ENCODE results near the gene NEK10. TPM values are rescaled to one million over a fixed set of nuclear protein-coding genes. Genes with fewer than 3 reads are reported as not detected.

The NEK10 gene
- total and polyA plus RNA-seq, 7 donors: 0.44 to 20.3 (median 11.4) TPM; not detected in 2

- DNase-seq: no peak
- Histone ChIP-seq H3K36me3 (no peaks in the 10 kb centered on the region), H3K9me3 (no peaks in the 10 kb centered on the region), H3K4me1 (no peaks in the 10 kb centered on the region), H3K27me3 (no peaks in the 10 kb centered on the region), H3K4me3 (no peak overlapping the region), H3K27ac (no peak overlapping the region)
- intact Hi-C loops (cut with DNase I): no loop called here
- WGBS, 2 donors: 15 to 53% methylated on average over 2 of the region's 2 CpGs
- TF ChIP-seq POLR2AphosphoS5 (IDR thresholded peaks at IDR 0.05): no peak
- TF ChIP-seq POLR2A (IDR thresholded peaks at IDR 0.05): no peak
- TF ChIP-seq, protein P1, sequence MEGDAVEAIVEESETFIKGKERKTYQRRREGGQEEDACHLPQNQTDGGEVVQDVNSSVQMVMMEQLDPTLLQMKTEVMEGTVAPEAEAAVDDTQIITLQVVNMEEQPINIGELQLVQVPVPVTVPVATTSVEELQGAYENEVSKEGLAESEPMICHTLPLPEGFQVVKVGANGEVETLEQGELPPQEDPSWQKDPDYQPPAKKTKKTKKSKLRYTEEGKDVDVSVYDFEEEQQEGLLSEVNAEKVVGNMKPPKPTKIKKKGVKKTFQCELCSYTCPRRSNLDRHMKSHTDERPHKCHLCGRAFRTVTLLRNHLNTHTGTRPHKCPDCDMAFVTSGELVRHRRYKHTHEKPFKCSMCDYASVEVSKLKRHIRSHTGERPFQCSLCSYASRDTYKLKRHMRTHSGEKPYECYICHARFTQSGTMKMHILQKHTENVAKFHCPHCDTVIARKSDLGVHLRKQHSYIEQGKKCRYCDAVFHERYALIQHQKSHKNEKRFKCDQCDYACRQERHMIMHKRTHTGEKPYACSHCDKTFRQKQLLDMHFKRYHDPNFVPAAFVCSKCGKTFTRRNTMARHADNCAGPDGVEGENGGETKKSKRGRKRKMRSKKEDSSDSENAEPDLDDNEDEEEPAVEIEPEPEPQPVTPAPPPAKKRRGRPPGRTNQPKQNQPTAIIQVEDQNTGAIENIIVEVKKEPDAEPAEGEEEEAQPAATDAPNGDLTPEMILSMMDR (IDR thresholded peaks at IDR 0.05): no peak
- no peak for TF ChIP-seq EP300 (IDR thresholded peaks at IDR 0.05)
These were observed 280.1 kb downstream of the NEK10 start for GRCh38 chr3:27089068-27089467.

DNA sequence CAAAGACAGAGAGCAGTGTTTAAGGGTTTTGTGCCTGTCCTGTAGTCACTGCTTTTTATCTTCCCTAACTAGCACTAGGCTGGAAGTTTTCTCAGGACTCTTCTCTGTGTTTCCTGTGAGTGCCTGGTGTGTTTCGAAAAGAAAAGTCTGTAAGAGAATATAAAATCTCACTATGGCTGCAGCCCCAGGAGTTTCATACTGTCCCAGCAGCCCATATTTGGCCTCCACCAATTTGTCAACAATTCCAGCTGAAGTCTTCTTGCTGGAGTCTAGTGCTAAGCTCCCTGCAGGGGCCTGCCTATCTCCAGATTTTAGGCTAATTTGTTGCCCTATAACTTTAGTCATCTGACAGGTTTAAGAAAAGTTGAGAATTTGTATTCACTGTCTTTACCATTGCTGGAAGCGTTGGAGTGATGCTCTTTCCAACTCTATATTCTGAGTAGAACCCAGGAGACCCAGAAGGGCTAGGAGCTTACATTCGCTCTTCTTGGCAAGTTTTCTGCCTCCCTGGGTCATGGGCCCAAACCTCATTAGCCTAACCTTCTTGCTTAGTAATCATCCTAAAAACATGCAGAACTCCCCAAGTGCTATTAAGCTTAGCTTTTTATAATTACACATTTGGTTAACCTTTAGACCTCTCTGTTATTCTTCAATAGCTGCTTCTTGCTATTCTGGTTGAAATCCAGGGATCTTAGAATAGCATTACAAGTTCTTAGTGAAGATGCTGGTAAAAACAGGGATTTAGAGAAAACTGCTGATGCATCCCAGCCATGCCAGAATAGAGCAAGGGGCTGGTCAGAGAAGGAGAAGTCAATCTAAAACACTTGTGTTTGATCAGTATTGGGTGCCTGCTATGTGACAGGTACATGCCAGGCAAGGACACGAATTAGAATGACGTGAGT, 283.1 kb downstream of the NEK10 start:
- TF ChIP-seq POLR2A (IDR thresholded peaks at IDR 0.05): no peak
- no peak for TF ChIP-seq POLR2AphosphoS5 (IDR thresholded peaks at IDR 0.05)
- no peak for TF ChIP-seq EP300 (IDR thresholded peaks at IDR 0.05)
- TF ChIP-seq, protein P1 (IDR thresholded peaks at IDR 0.05): no peak
- Histone ChIP-seq H3K27me3 (no peaks in the 10 kb centered on the region), H3K27ac (no peak overlapping the region), H3K4me1 (no peaks in the 10 kb centered on the region), H3K4me3 (no peak overlapping the region), H3K36me3 (no peaks in the 10 kb centered on the region), H3K9me3 (no peaks in the 10 kb centered on the region)
- 79 to 88% methylated on average over 5 of the region's 5 CpGs for WGBS, 2 donors
- intact Hi-C loops (cut with DNase I): no loop called here
- DNase-seq: no peak

GRCh38 chr3:27081992-27082607, 287.1 kb downstream of the NEK10 start:
- no peaks in the 10 kb centered on the region for H3K4me1 ChIP-seq
- intact Hi-C loops (cut with DNase I): no loop called here
- no peak overlapping the region for H3K4me3 ChIP-seq
- no peak overlapping the region for H3K27ac ChIP-seq
- WGBS, 2 donors: 38 to 44% methylated on average over 2 of the region's 2 CpGs
- H3K9me3 ChIP-seq: no peaks in the 10 kb centered on the region
- H3K36me3 ChIP-seq: no peaks in the 10 kb centered on the region
- no peaks in the 10 kb centered on the region for H3K27me3 ChIP-seq
- no peak for DNase-seq
- no peak for TF ChIP-seq POLR2AphosphoS5 (IDR thresholded peaks at IDR 0.05)
- TF ChIP-seq, protein P1 (IDR thresholded peaks at IDR 0.05): no peak
- no peak for TF ChIP-seq EP300 (IDR thresholded peaks at IDR 0.05)
- no peak for TF ChIP-seq POLR2A (IDR thresholded peaks at IDR 0.05)

DNA sequence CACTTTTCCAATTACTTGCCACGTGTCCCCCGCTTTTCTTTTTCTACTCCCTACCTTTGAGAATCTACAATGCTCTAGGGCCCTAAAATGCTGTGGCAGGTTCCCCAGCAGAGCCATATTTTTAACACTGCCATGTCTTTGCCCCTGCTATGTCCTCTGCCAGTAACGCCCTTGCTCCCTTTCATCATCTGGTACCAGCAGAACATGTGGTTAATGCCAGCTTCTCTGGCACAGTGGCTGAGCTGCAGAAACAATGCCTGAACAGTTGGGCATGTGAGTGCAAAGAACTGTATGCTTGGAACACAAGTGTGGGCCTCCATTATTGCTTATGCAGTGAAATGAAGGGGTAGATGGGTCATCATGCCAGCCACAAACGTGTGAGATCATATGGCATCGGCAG, 287.6 kb downstream of the NEK10 start:
- 76 to 89% methylated on average over 5 of the region's 5 CpGs for WGBS, 2 donors
- H3K4me3 ChIP-seq: no peak overlapping the region
- H3K27ac ChIP-seq: no peak overlapping the region
- no peaks in the 10 kb centered on the region for H3K27me3 ChIP-seq
- no peaks in the 10 kb centered on the region for H3K9me3 ChIP-seq
- intact Hi-C loops (cut with DNase I): no loop called here
- DNase-seq: no peak
- no peaks in the 10 kb centered on the region for H3K4me1 ChIP-seq
- H3K36me3 ChIP-seq: no peaks in the 10 kb centered on the region
- no peak for TF ChIP-seq EP300 (IDR thresholded peaks at IDR 0.05)
- TF ChIP-seq POLR2A (IDR thresholded peaks at IDR 0.05): no peak
- TF ChIP-seq POLR2AphosphoS5 (IDR thresholded peaks at IDR 0.05): no peak
- TF ChIP-seq, protein P1 (IDR thresholded peaks at IDR 0.05): no peak
